Measurements from ENCODE around the gene PLEKHH1. TPM values are rescaled to one million over a fixed set of nuclear protein-coding genes. Genes with fewer than 3 reads are reported as not detected.

The PLEKHH1 gene
- total RNA-seq, 1 donor from 2014 or later, result 119 TPM

GRCh38 chr14:67514650-67515385 lies 18.3 kb upstream of the PLEKHH1 start:
- no peak for TF ChIP-seq CTCF (IDR thresholded peaks at IDR 0.05; ENCODE audit: unreplicated experiment)
- no peak for DNase-seq (ENCODE audit: low spot score, unreplicated experiment)
- Mint-ChIP-seq H3K4me3 (ENCODE audit: low read depth) (peak overlapping the region; percentile 76), H3K27me3 (peaks cover 47% of the 10 kb centered on the region), H3K9me3 (ENCODE audit: low read depth) (no peaks in the 10 kb centered on the region), H3K4me1 (ENCODE audit: low read depth) (peaks cover 10% of the 10 kb centered on the region), H3K27ac (no peak overlapping the region), H3K36me3 (ENCODE audit: insufficient read depth) (no peaks in the 10 kb centered on the region)

GRCh38 chr14:67515386-67516079 lies 17.6 kb upstream of the PLEKHH1 start:
- H3K4me1 Mint-ChIP-seq (ENCODE audit: low read depth), result peaks cover 10% of the 10 kb centered on the region
- no peaks in the 10 kb centered on the region for H3K9me3 Mint-ChIP-seq (ENCODE audit: low read depth)
- TF ChIP-seq CTCF (IDR thresholded peaks at IDR 0.05; ENCODE audit: unreplicated experiment), result no peak
- no peak for DNase-seq (ENCODE audit: low spot score, unreplicated experiment)
- H3K27me3 Mint-ChIP-seq, result peaks cover 52% of the 10 kb centered on the region
- H3K27ac Mint-ChIP-seq, result no peak overlapping the region
- H3K4me3 Mint-ChIP-seq (ENCODE audit: low read depth), result peak overlapping the region; percentile 57
- H3K36me3 Mint-ChIP-seq (ENCODE audit: insufficient read depth), result no peaks in the 10 kb centered on the region

- Mint-ChIP-seq H3K9me3 (ENCODE audit: low read depth) (no peaks in the 10 kb centered on the region), H3K27ac (no peak overlapping the region), H3K27me3 (peaks cover 59% of the 10 kb centered on the region), H3K36me3 (ENCODE audit: insufficient read depth) (no peaks in the 10 kb centered on the region), H3K4me3 (ENCODE audit: low read depth) (peak overlapping the region; percentile 55), H3K4me1 (ENCODE audit: low read depth) (peaks cover 10% of the 10 kb centered on the region)
- DNase-seq (ENCODE audit: low spot score, unreplicated experiment), result no peak
- TF ChIP-seq CTCF (IDR thresholded peaks at IDR 0.05; ENCODE audit: unreplicated experiment), result no peak
These were observed 16.4 kb upstream of the PLEKHH1 start for GRCh38 chr14:67516676-67517075.

- peaks cover 60% of the 10 kb centered on the region for H3K27me3 Mint-ChIP-seq
- H3K4me1 Mint-ChIP-seq (ENCODE audit: low read depth), result peaks cover 10% of the 10 kb centered on the region
- no peak overlapping the region for H3K27ac Mint-ChIP-seq
- H3K4me3 Mint-ChIP-seq (ENCODE audit: low read depth), result peak overlapping the region; percentile 55
- DNase-seq (ENCODE audit: low spot score, unreplicated experiment), result no peak
- H3K36me3 Mint-ChIP-seq (ENCODE audit: insufficient read depth), result no peaks in the 10 kb centered on the region
- H3K9me3 Mint-ChIP-seq (ENCODE audit: low read depth), result no peaks in the 10 kb centered on the region
- no peak for TF ChIP-seq CTCF (IDR thresholded peaks at IDR 0.05; ENCODE audit: unreplicated experiment)
These were observed 16.0 kb upstream of the PLEKHH1 start for GRCh38 chr14:67517083-67517482.

- no peaks in the 10 kb centered on the region for H3K36me3 Mint-ChIP-seq (ENCODE audit: insufficient read depth)
- peaks cover 57% of the 10 kb centered on the region for H3K27me3 Mint-ChIP-seq
- no peaks in the 10 kb centered on the region for H3K9me3 Mint-ChIP-seq (ENCODE audit: low read depth)
These were observed 13.7 kb upstream of the PLEKHH1 start for GRCh38 chr14:67519406-67519805.

More at GRCh38 chr14:67519406-67519805, 13.7 kb upstream of the PLEKHH1 start:
- no peak overlapping the region for H3K4me3 Mint-ChIP-seq (ENCODE audit: low read depth)
- peaks cover 2% of the 10 kb centered on the region for H3K4me1 Mint-ChIP-seq (ENCODE audit: low read depth)
- H3K27ac Mint-ChIP-seq, result no peak overlapping the region
- no peak for TF ChIP-seq CTCF (IDR thresholded peaks at IDR 0.05; ENCODE audit: unreplicated experiment)
- no peak for DNase-seq (ENCODE audit: low spot score, unreplicated experiment)
